Testis (tissue), 3 donors: ENCODE results near the gene TMEM41A. TPM values are rescaled to one million over a fixed set of nuclear protein-coding genes. Genes with fewer than 3 reads are reported as not detected.

ENCODE experiments used
- DNase-seq: peaks from one replicate; pipeline ENCODE4 v3.0.0-alpha.2; 2019
- H3K27ac ChIP-seq, 2 donors: fragments of 200-600 bp; sonication (generic); one replicate each; pipeline ENCODE4 v1.5.1; 2019
- H3K27me3 ChIP-seq: fragments of 200-600 bp; sonication (generic); one replicate; pipeline ENCODE4 v1.5.1; 2019
- H3K36me3 ChIP-seq: fragments of 200-600 bp; sonication (generic); one replicate; pipeline ENCODE4 v1.5.1; 2017; ENCODE audit warnings: low read depth; ENCODE audit errors: missing control alignments
- H3K4me1 ChIP-seq: fragments of 200-600 bp; sonication (generic); one replicate; pipeline ENCODE4 v1.5.1; 2019
- H3K4me3 ChIP-seq, 2 donors: fragments of 200-600 bp; sonication (generic); one replicate each; pipeline ENCODE4 v1.5.1; 2017 to 2019
- H3K9me3 ChIP-seq: fragments of 200-600 bp; sonication (generic); one replicate; pipeline ENCODE4 v1.5.1; 2017
- CTCF ChIP-seq, 3 experiments: fragments of 450-650 bp in 2 of 3; fragments of 200-600 bp in 1 of 3; sonication (generic) in 1 of 3; IDR thresholded peaks; one replicate each; pipeline ENCODE4 v1.5.1; 2016 to 2019; ENCODE audit warnings: antibody characterized with exemption in 3 of 3, mild to moderate bottlenecking in 2 of 3, moderate library complexity in 1 of 3
- POLR2A ChIP-seq: fragments of 450-650 bp; IDR thresholded peaks from one replicate; pipeline ENCODE4 v1.6.1; 2017; ENCODE audit warnings: antibody characterized with exemption, mild to moderate bottlenecking, moderate library complexity
- WGBS, 2 donors: methylation state at CpG; one replicate each; pipeline ENCODE4 v1.1.5; 2018; 5-methylcytosine and 5-hydroxymethylcytosine counted together
- intact Hi-C: fragments of 100-400 bp; cut with DNase I; formaldehyde crosslinking; loops from one replicate; pipeline ENCODE4 v1.15.1; 2023; ENCODE audit warnings: low total_unique reads
- polyA plus RNA-seq: library from polyadenylated mRNA; stranded (reverse); fragments of 350-450 nt; fragmentation: Illumina TruSeq; extraction: RNeasy Lipid Tissue Mini Kit (QIAGEN cat#74804); gene quantifications from one replicate; pipeline ENCODE4 v1.2.3, GENCODE V29; 2014; ENCODE audit warnings: low read depth, low replicate concordance; ENCODE audit not compliant: insufficient read depth
- total RNA-seq, 2 donors: library from RNA; depleted of rRNA; stranded (reverse); fragments of >200 nt; gene quantifications; one replicate each; pipeline ENCODE4 v1.2.3, GENCODE V29; 2016

TMEM41A gene
- total and polyA plus RNA-seq, 3 donors from 2014 or later: 29.9 to 38.7 (median 34.4) TPM

DNA sequence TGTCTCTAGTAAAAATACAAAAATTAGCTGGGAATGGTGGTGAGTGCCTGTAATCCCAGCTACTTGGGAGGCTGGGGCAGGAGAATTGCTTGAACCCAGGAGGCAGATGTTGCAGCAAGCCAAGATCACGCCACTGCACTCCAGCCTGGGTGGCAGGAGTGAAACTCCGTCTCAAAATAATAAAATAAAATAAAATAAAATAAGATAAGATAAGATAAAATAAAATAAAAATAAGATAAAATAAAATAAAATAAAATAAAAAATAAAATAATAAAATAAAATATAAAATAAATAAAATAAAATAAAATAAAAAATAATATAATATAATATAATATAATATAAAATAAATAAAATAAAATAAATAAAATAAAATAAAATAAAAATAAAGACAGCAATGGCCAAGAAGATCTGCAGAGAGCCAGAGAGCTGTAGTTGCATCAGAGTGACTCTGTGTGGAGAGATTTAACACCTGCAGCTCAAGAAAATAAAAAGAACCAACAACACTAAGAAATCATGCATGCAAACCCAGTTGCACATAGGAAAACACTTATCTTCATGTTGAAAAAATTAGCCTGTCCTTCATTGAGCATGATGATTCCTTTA lies 27.6 kb upstream of the TMEM41A start:
- no peaks in the 10 kb centered on the region for H3K9me3 ChIP-seq
- no peak for DNase-seq
- intact Hi-C loops: no loop called here
- TF ChIP-seq POLR2A (no peak), CTCF (IDR thresholded peaks at IDR 0.05) (no peak)
- no peak overlapping the region for H3K27ac ChIP-seq
- H3K4me3 ChIP-seq: no peak overlapping the region
- WGBS, 2 donors: 94 to 97% methylated on average over 2 of the region's 2 CpGs
- no peaks in the 10 kb centered on the region for H3K27me3 ChIP-seq
- H3K4me1 ChIP-seq: no peaks in the 10 kb centered on the region
- no peaks in the 10 kb centered on the region for H3K36me3 ChIP-seq

- TF ChIP-seq POLR2A (no peak), CTCF (IDR thresholded peaks at IDR 0.05) (no peak)
- intact Hi-C loops: no loop called here
- WGBS, 2 donors: 89 to 90% methylated on average over 7 of the region's 7 CpGs
- no peaks in the 10 kb centered on the region for H3K4me1 ChIP-seq
- no peaks in the 10 kb centered on the region for H3K27me3 ChIP-seq
- no peak for DNase-seq
- H3K9me3 ChIP-seq: no peaks in the 10 kb centered on the region
- no peak overlapping the region for H3K27ac ChIP-seq
- H3K36me3 ChIP-seq: no peaks in the 10 kb centered on the region
- H3K4me3 ChIP-seq: no peak overlapping the region
Observed at GRCh38 chr3:185521349-185522138, 22.7 kb upstream of the TMEM41A start.

- 84 to 87% methylated on average over 5 of the region's 5 CpGs for WGBS, 2 donors
- TF ChIP-seq POLR2A (no peak), CTCF (IDR thresholded peaks at IDR 0.05) (no peak)
- Histone ChIP-seq H3K4me1 (no peaks in the 10 kb centered on the region), H3K36me3 (no peaks in the 10 kb centered on the region), H3K27ac (no peak overlapping the region), H3K4me3 (no peak overlapping the region), H3K27me3 (no peaks in the 10 kb centered on the region), H3K9me3 (no peaks in the 10 kb centered on the region)
- no peak for DNase-seq
- intact Hi-C loops: no loop called here
Observed at GRCh38 chr3:185519021-185519420, 20.2 kb upstream of the TMEM41A start.

DNA sequence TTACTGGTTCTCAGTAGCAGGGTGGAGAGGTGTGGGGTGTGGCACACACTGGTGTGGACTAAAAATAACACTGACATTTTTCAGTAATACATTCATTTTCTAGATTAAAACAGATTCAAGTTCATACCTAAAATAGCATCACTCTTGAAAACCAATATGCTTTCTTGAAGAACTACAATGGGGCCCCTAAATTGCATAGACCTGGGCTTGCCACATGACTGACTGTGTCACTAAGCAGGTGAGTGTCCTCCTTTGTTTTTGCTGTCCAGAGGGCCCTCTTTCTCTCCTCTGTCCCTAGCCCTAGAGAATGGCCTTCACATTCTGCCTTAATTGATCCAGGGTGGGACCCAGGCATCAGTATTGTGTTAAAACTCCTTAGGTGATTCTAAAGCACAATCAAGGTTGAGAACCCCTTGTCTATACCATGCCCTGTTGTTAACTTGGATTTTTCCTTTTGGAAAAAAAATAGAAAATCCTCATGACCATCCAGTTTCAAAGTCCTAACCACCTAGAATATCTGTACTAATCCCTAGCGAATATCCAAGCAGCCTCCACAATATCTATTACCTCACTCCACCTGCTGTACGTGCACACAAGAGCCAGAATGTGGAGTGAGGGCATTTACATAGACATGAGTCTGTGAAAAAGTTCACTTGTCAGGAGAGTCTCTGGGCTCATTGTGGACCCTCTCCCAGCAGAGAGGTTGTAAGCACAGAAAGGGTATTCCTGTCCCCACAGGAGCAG lies 18.7 kb upstream of the TMEM41A start:
- intact Hi-C loops: no loop called here
- Histone ChIP-seq H3K36me3 (no peaks in the 10 kb centered on the region), H3K4me3 (no peak overlapping the region), H3K27me3 (no peaks in the 10 kb centered on the region), H3K9me3 (no peaks in the 10 kb centered on the region), H3K4me1 (no peaks in the 10 kb centered on the region), H3K27ac (no peak overlapping the region)
- TF ChIP-seq POLR2A (no peak), CTCF (IDR thresholded peaks at IDR 0.05) (no peak)
- DNase-seq: no peak
- WGBS, 2 donors: 70 to 86% methylated on average over 2 of the region's 2 CpGs
